K562 (cell line): ENCODE data around the gene RGL4. TPM values are rescaled to one million over a fixed set of nuclear protein-coding genes. Genes with fewer than 3 reads are reported as not detected.

Source experiments
- ATAC-seq: fragments of 200-7000 bp; cut with Tn5 transposase; 3 replicates; pipeline ENCODE4 v1.9.1; 2020; ENCODE audit warnings: moderate library complexity
- BruUV-seq: library from RNA; stranded (reverse); fragments of 400-500 nt; replicated peaks from 2 replicates; lab custom pipeline; 2021; lab: Mats Ljungman, UMichigan
- CTCF ChIA-PET: fragments of 300-600 bp; formaldehyde crosslinking; extraction: SDS; loops from one replicate; lab custom pipeline; 2021; ENCODE audit warnings: low intra/inter-chr PET ratio; lab: Yijun Ruan, JAX
- POLR2A ChIA-PET: fragments of 300-600, 350-650 bp; sonication (Branson Sonifier 250); formaldehyde crosslinking; extraction: SDS; loops from one replicate; lab custom pipeline; 2021; ENCODE audit warnings: antibody characterized with exemption, inconsistent platforms; lab: Yijun Ruan, JAX
- DNase-seq, 4 experiments: peaks; one replicate each; pipeline versions ENCODE4 v3.0.0 to v3.0.0-alpha.2; 2011 to 2018; ENCODE audit warnings: low spot score in 3 of 4, mixed read lengths in 3 of 4; ENCODE audit errors: extremely low read depth in 1 of 4
- FAIRE-seq: peaks from 2 replicates; lab custom pipeline; 2011; peaks lifted over from hg19 to GRCh38; lab: Jason Lieb, UNC
- H2AFZ ChIP-seq: 2 replicates; pipeline ENCODE4 v1.6.0; 2011; ENCODE audit warnings: low read depth, low read length, control low read depth, inconsistent platforms
- H3K27ac ChIP-seq: fragments of 200-600 bp; 3 replicates; pipeline ENCODE4 v1.8.0; 2011; ENCODE audit warnings: low read depth, mild to moderate bottlenecking, control low read depth, inconsistent platforms, low read length, moderate library complexity, mixed read lengths; ENCODE audit errors: extremely low read depth
- H3K27me3 ChIP-seq, 2 experiments: fragments of 300-600 bp in 1 of 2; 2 replicates in 1 of 2; 3 replicates in 1 of 2; pipeline versions ENCODE4 v1.6.0 to v1.8.0; 2011; ENCODE audit warnings: inconsistent platforms in 2 of 2, low read length in 2 of 2, mild to moderate bottlenecking in 1 of 2, mixed read lengths in 1 of 2, moderate library complexity in 1 of 2; ENCODE audit not compliant: control insufficient read depth in 2 of 2, insufficient read depth in 2 of 2
- H3K36me3 ChIP-seq: fragments of 300-600 bp; 3 replicates; pipeline ENCODE4 v1.8.0; 2011; ENCODE audit warnings: mild to moderate bottlenecking, low read length, inconsistent platforms; ENCODE audit not compliant: control insufficient read depth, insufficient read depth
- H3K4me1 ChIP-seq, 2 experiments: fragments of 200-600 bp in 1 of 2; replicated peaks in 1 of 2; 2 replicates in 1 of 2; 3 replicates in 1 of 2; pipeline versions ENCODE4 v1.5.1 to v1.8.0; 2011; ENCODE audit warnings: inconsistent platforms in 2 of 2, low read length in 2 of 2, mild to moderate bottlenecking in 1 of 2, mixed read lengths in 1 of 2, moderate library complexity in 1 of 2; ENCODE audit not compliant: control insufficient read depth in 2 of 2, insufficient read depth in 2 of 2
- H3K4me2 ChIP-seq: 2 replicates; pipeline ENCODE4 v1.6.1; 2011; ENCODE audit warnings: low read length, control low read depth, inconsistent platforms, mixed read lengths; ENCODE audit not compliant: insufficient read depth
- H3K4me3 ChIP-seq: fragments of 200-600 bp; sonication (generic), shearing (Covaris generic); 2 replicates; pipeline ENCODE4 v1.5.1; 2016; ENCODE audit warnings: control low read depth, inconsistent platforms
- H3K79me2 ChIP-seq: fragments of 200-600 bp; 3 replicates; pipeline ENCODE4 v1.8.0; 2011; ENCODE audit warnings: low read length, inconsistent platforms; ENCODE audit not compliant: control insufficient read depth, insufficient read depth
- H3K9ac ChIP-seq, 2 experiments: 2 replicates each; pipeline versions ENCODE4 v1.6.0 to v1.6.1; 2011; ENCODE audit warnings: low read depth in 2 of 2, low read length in 2 of 2, control low read depth in 1 of 2, inconsistent platforms in 1 of 2, mild to moderate bottlenecking in 1 of 2, mixed read lengths in 1 of 2; ENCODE audit not compliant: insufficient read depth in 1 of 2
- H3K9me1 ChIP-seq: one replicate; pipeline ENCODE4 v1.6.0; 2011; ENCODE audit warnings: inconsistent platforms, mild to moderate bottlenecking, low read length, moderate library complexity; ENCODE audit not compliant: control insufficient read depth, insufficient read depth
- H3K9me3 ChIP-seq: replicated peaks from 2 replicates; pipeline ENCODE4 v1.5.1; 2011; ENCODE audit warnings: low read depth, low read length, inconsistent platforms; ENCODE audit not compliant: control insufficient read depth, insufficient read depth
- H4K20me1 ChIP-seq: replicated peaks from 2 replicates; pipeline ENCODE4 v1.6.1; 2011; ENCODE audit warnings: low read length, inconsistent platforms, mixed read lengths; ENCODE audit not compliant: control insufficient read depth, insufficient read depth
- CREB1 ChIP-seq, 2 experiments: sonication (generic) in 1 of 2; formaldehyde crosslinking in 1 of 2; IDR thresholded peaks; 2 replicates each; pipeline versions ENCODE4 v1.6.1 to v1.8.0; 2012 to 2022; ENCODE audit warnings: inconsistent platforms in 1 of 2, mild to moderate bottlenecking in 1 of 2, missing genetic modification reagents in 1 of 2, moderate library complexity in 1 of 2
- DACH1 ChIP-seq: fragments of 450-650 bp; IDR thresholded peaks from 2 replicates; pipeline ENCODE4 v1.6.1; 2018; ENCODE audit not compliant: partially characterized antibody
- EWSR1 ChIP-seq: fragments of 450-650 bp; IDR thresholded peaks from 2 replicates; pipeline ENCODE4 v1.6.1; 2018; ENCODE audit warnings: borderline replicate concordance, mild to moderate bottlenecking, low read depth, moderate library complexity; ENCODE audit not compliant: partially characterized antibody
- NRF1 ChIP-seq, 2 experiments: fragments of 450-650 bp; IDR thresholded peaks in 1 of 2; conservative IDR thresholded peaks in 1 of 2; 2 replicates each; pipeline ENCODE4 v1.6.1; 2014; ENCODE audit warnings: mild to moderate bottlenecking in 2 of 2
- SNIP1 ChIP-seq: fragments of 450-650 bp; IDR thresholded peaks from 2 replicates; pipeline ENCODE4 v1.7.1; 2017; ENCODE audit warnings: low read depth, mild to moderate bottlenecking
- TFAM ChIP-seq: fragments of 250-450 bp; sonication (Bioruptor Pico); conservative IDR thresholded peaks from 2 replicates; pipeline ENCODE4 v1.5.0; 2021; ENCODE audit warnings: mild to moderate bottlenecking, moderate library complexity
- TOE1 ChIP-seq, 2 experiments: fragments of 450-650 bp in 1 of 2; sonication (generic) in 1 of 2; formaldehyde crosslinking in 1 of 2; IDR thresholded peaks; 2 replicates each; pipeline versions ENCODE4 v1.7.1 to v1.8.0; 2016 to 2022; ENCODE audit warnings: borderline replicate concordance in 2 of 2, mild to moderate bottlenecking in 2 of 2, antibody characterized with exemption in 1 of 2, inconsistent platforms in 1 of 2, low read depth in 1 of 2, missing genetic modification reagents in 1 of 2, moderate library complexity in 1 of 2
- U2AF1 ChIP-seq: fragments of 200-400 bp; formaldehyde crosslinking; optimal IDR thresholded peaks from 2 replicates; pipeline ENCODE3; 2017; ENCODE audit warnings: mild to moderate bottlenecking, low read depth, low read length, moderate library complexity
- ZFPM2 ChIP-seq: fragments of 250-450 bp; sonication (Bioruptor Pico); IDR thresholded peaks from 2 replicates; pipeline ENCODE4 v1.5.1; 2022; ENCODE audit warnings: mild to moderate bottlenecking
- WGBS: fragments of 100-300 bp; shearing (Covaris generic); methylation state at CpG from one replicate; pipeline ENCODE4 v1.1.6; 2016; ENCODE audit warnings: low coverage, mixed read lengths; ENCODE audit not compliant: insufficient coverage; ENCODE audit errors: missing lambda C conversion rate; 5-methylcytosine and 5-hydroxymethylcytosine counted together
- in situ Hi-C: fragments of 300-500 bp; cut with MboI; formaldehyde crosslinking; loops from 4 replicates; pipeline ENCODE4 v1.15.0; 2018; ENCODE audit warnings: inconsistent platforms, mixed read lengths
- intact Hi-C: fragments of 100-400 bp; cut with micrococcal nuclease; formaldehyde crosslinking; loops from 2 replicates; pipeline ENCODE4 v1.14.2; 2022
- polyA plus RNA-seq, 8 experiments: library from polyadenylated mRNA; depleted of rRNA in 4 of 8; stranded (reverse) in 5 of 8; unstranded in 3 of 8; fragments of >200 nt; fragmentation: Nextera tagmentation in 2 of 8; fragmentation: Illumina TruSeq in 1 of 8; extraction: Ambion mirVana in 2 of 8; extraction: Trizol in 1 of 8; gene quantifications; 2 replicates each; pipeline versions ENCODE4 v1.2.1 to v1.2.3, GENCODE V29; 2011 to 2014; ENCODE audit warnings: inconsistent platforms in 1 of 8, missing spikeins in 1 of 8
- total RNA-seq, 7 experiments: library from RNA; depleted of rRNA in 6 of 7; stranded (reverse); fragments of >200 nt in 6 of 7; fragmentation: Illumina TruSeq in 2 of 7; extraction: Trizol in 2 of 7; gene quantifications; 2 replicates each; pipeline versions ENCODE4 v1.2.1 to v1.2.3, GENCODE V29; 2011 to 2021; ENCODE audit warnings: low replicate concordance in 1 of 7
- TF ChIP-seq, protein P1 (sequence below): fragments of 450-650 bp; IDR thresholded peaks from 2 replicates; pipeline ENCODE4 v1.6.1; 2017; ENCODE audit warnings: antibody characterized with exemption, mild to moderate bottlenecking

RGL4 gene
- total and polyA plus RNA-seq, 9 of the 15 experiments (the other 6 are each of a cell fraction or from before 2014, with no cell fraction given) = not detected

- TF ChIP-seq U2AF1 (no peak), TOE1 (IDR thresholded peaks at IDR 0.05; ENCODE audit: borderline replicate concordance) (no peak), TOE1 (CRISPR knock-in tag; IDR thresholded peaks at IDR 0.05; ENCODE audit: borderline replicate concordance, low read depth) (no peak), SNIP1 (no peak)
These were observed 13.2 kb downstream of the RGL4 start (continued) for GRCh38 chr22:23704062-23704461.

DNA sequence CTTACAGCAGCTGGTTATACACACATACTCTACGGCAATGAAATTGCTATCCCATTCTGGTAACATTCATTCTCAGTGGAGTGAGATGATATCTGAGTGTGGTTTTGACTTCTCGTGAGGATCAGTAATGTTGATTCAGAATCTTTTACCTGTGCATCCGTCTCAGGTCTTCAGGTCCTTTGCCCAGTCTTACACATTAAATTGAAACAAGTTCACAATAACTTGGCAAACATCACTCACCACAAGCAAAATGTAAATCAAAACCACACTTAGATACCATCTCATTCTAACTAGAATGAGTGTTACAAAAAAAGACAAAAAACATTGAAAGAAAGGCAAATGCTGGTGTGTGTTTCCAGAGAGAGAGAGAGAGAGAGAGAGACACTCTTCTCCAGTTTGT, 14.0 kb downstream of the RGL4 start:
- Histone ChIP-seq H3K36me3 (peaks cover 96% of the 10 kb centered on the region), H4K20me1 (no peaks in the 10 kb centered on the region), H2AFZ (no peak overlapping the region), H3K9me1 (no peaks in the 10 kb centered on the region), H3K79me2 (peaks cover 27% of the 10 kb centered on the region), H3K9ac (no peak overlapping the region), H3K4me1 (no peaks in the 10 kb centered on the region), H3K4me3 (no peak overlapping the region), H3K27ac (no peak overlapping the region), H3K9me3 (no peaks in the 10 kb centered on the region), H3K27me3 (no peaks in the 10 kb centered on the region), H3K4me2 (no peak overlapping the region)
- DNase-seq = no peak
- ChIA-PET POLR2A (no interaction called here), CTCF (no interaction called here)
- WGBS = 84% methylated on average over 3 of the region's 3 CpGs
- in situ Hi-C loops = no loop called here
- BruUV-seq = no TSS peak
- ATAC-seq = no peak
- intact Hi-C loops = no loop called here
- no peak for TF ChIP-seq TFAM
- TF ChIP-seq ZFPM2 = no peak
- no peak for TF ChIP-seq SNIP1
- TF ChIP-seq CREB1 (IDR thresholded peaks at IDR 0.05) = no peak
- no peak for TF ChIP-seq CREB1 (CRISPR knock-in tag; IDR thresholded peaks at IDR 0.05)
- no peak for TF ChIP-seq NRF1 (conservative IDR thresholded peaks at IDR 0.05 in 1 of 2, IDR thresholded peaks at IDR 0.05 in 1 of 2)
- TF ChIP-seq EWSR1 = no peak
- TF ChIP-seq, protein P1, sequence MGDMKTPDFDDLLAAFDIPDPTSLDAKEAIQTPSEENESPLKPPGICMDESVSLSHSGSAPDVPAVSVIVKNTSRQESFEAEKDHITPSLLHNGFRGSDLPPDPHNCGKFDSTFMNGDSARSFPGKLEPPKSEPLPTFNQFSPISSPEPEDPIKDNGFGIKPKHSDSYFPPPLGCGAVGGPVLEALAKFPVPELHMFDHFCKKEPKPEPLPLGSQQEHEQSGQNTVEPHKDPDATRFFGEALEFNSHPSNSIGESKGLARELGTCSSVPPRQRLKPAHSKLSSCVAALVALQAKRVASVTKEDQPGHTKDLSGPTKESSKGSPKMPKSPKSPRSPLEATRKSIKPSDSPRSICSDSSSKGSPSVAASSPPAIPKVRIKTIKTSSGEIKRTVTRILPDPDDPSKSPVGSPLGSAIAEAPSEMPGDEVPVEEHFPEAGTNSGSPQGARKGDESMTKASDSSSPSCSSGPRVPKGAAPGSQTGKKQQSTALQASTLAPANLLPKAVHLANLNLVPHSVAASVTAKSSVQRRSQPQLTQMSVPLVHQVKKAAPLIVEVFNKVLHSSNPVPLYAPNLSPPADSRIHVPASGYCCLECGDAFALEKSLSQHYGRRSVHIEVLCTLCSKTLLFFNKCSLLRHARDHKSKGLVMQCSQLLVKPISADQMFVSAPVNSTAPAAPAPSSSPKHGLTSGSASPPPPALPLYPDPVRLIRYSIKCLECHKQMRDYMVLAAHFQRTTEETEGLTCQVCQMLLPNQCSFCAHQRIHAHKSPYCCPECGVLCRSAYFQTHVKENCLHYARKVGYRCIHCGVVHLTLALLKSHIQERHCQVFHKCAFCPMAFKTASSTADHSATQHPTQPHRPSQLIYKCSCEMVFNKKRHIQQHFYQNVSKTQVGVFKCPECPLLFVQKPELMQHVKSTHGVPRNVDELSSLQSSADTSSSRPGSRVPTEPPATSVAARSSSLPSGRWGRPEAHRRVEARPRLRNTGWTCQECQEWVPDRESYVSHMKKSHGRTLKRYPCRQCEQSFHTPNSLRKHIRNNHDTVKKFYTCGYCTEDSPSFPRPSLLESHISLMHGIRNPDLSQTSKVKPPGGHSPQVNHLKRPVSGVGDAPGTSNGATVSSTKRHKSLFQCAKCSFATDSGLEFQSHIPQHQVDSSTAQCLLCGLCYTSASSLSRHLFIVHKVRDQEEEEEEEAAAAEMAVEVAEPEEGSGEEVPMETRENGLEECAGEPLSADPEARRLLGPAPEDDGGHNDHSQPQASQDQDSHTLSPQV = no peak
- TF ChIP-seq DACH1 = no peak
- FAIRE-seq = no peak
